GM18505 (cell line): Measurements from ENCODE around the gene FBN1.

Experiments used
- ATAC-seq: cut with Tn5 transposase; IDR thresholded peaks from one replicate; pipeline ENCODE4 v1.9.1; 2021; ENCODE audit not compliant: unreplicated experiment
- POLR2A ChIP-seq: IDR thresholded peaks from 4 replicates; pipeline ENCODE4 v1.6.1; 2011; ENCODE audit warnings: borderline replicate concordance; ENCODE audit not compliant: insufficient read depth, insufficient read length; ENCODE audit errors: extremely low read depth

Gene FBN1

GRCh38 chr15:48667701-48668100 is 22.2 kb upstream of the FBN1 start:
- no peak for TF ChIP-seq POLR2A
- no peak for ATAC-seq

GRCh38 chr15:48664436-48664835 is 18.9 kb upstream of the FBN1 start:
- ATAC-seq: no peak

GRCh38 chr15:48657950-48658591 is 12.6 kb upstream of the FBN1 start:
- ATAC-seq: no peak
- no peak for TF ChIP-seq POLR2A

More at GRCh38 chr15:48664436-48664835, 18.9 kb upstream of the FBN1 start:
- no peak for TF ChIP-seq POLR2A

GRCh38 chr15:48654801-48655200 is 9.3 kb upstream of the FBN1 start:
- no peak for TF ChIP-seq POLR2A
- ATAC-seq: no peak

- no peak for TF ChIP-seq POLR2A
- no peak for ATAC-seq
Measured at GRCh38 chr15:48653913-48654670, 8.6 kb upstream of the FBN1 start.

GRCh38 chr15:48653216-48653615 is 7.7 kb upstream of the FBN1 start:
- no peak for ATAC-seq
- TF ChIP-seq POLR2A: no peak

- no peak for TF ChIP-seq POLR2A
- no peak for ATAC-seq
Measured at GRCh38 chr15:48652510-48653076, 7.1 kb upstream of the FBN1 start.

GRCh38 chr15:48650931-48651330 is 5.4 kb upstream of the FBN1 start:
- no peak for TF ChIP-seq POLR2A
- no peak for ATAC-seq

GRCh38 chr15:48647962-48648361 is 2.5 kb upstream of the FBN1 start:
- no peak for ATAC-seq
- no peak for TF ChIP-seq POLR2A

GRCh38 chr15:48646331-48646730 is 822 bp upstream of the FBN1 start:
- no peak for ATAC-seq
- TF ChIP-seq POLR2A: no peak

- TF ChIP-seq POLR2A: no peak
- peak; percentile 35 for ATAC-seq
Measured at GRCh38 chr15:48644827-48645557, 517 bp downstream of the FBN1 start.

- no peak for TF ChIP-seq POLR2A
- ATAC-seq: no peak
Measured at GRCh38 chr15:48644467-48644826, 1.1 kb downstream of the FBN1 start.

- TF ChIP-seq POLR2A: no peak
Measured at GRCh38 chr15:48643776-48644466, 1.6 kb downstream of the FBN1 start.

More at GRCh38 chr15:48643776-48644466, 1.6 kb downstream of the FBN1 start:
- no peak for ATAC-seq
